Trophoblast cell (in vitro differentiated cells and primary cell): Measurements from ENCODE around the gene PHAF1.
A peak's percentile ranks its signal among the peaks of the same experiment; 100 is the strongest.

Experiments
- DNase-seq, 2 donors: peaks; one replicate each; pipeline ENCODE4 v3.0.0-alpha.2; 2016
- H2AFZ ChIP-seq: 2 replicates; pipeline ENCODE4 v1.6.1; 2013; ENCODE audit warnings: low read length, moderate library complexity, mild to moderate bottlenecking; ENCODE audit not compliant: insufficient read depth, poor library complexity
- H2AK5ac ChIP-seq: 2 replicates; pipeline ENCODE4 v1.6.1; 2013; ENCODE audit warnings: mild to moderate bottlenecking, low read length
- H2BK120ac ChIP-seq: 2 replicates; pipeline ENCODE4 v1.6.1; 2013; ENCODE audit warnings: low read length, mild to moderate bottlenecking, moderate library complexity; ENCODE audit not compliant: insufficient read depth, poor library complexity
- H2BK12ac ChIP-seq: 2 replicates; pipeline ENCODE4 v1.6.1; 2013; ENCODE audit warnings: mild to moderate bottlenecking, low read length, moderate library complexity
- H2BK5ac ChIP-seq: 2 replicates; pipeline ENCODE4 v1.6.1; 2013; ENCODE audit warnings: low read length, low read depth, moderate library complexity, mild to moderate bottlenecking; ENCODE audit not compliant: poor library complexity
- H3K14ac ChIP-seq: 2 replicates; pipeline ENCODE4 v1.6.1; 2013; ENCODE audit warnings: mild to moderate bottlenecking, low read length
- H3K18ac ChIP-seq: 2 replicates; pipeline ENCODE4 v1.6.1; 2013; ENCODE audit warnings: mild to moderate bottlenecking, low read length
- H3K23ac ChIP-seq: 2 replicates; pipeline ENCODE4 v1.6.1; 2013; ENCODE audit warnings: low read length
- H3K27ac ChIP-seq: 2 replicates; pipeline ENCODE4 v1.5.1; 2013; ENCODE audit warnings: low read depth, mild to moderate bottlenecking, inconsistent platforms, low read length, moderate library complexity
- H3K27me3 ChIP-seq: 2 replicates; pipeline ENCODE4 v1.6.1; 2013; ENCODE audit warnings: inconsistent platforms, mild to moderate bottlenecking, low read length, moderate library complexity; ENCODE audit not compliant: insufficient read depth
- H3K36me3 ChIP-seq, 2 experiments: 1 replicate in 1 of 2; 2 replicates in 1 of 2; pipeline ENCODE4 v1.6.1; 2013; ENCODE audit warnings: low read length in 2 of 2, mild to moderate bottlenecking in 2 of 2, moderate library complexity in 1 of 2; ENCODE audit not compliant: insufficient read depth in 2 of 2, control insufficient read depth in 1 of 2
- H3K4ac ChIP-seq: 2 replicates; pipeline ENCODE4 v1.6.1; 2013; ENCODE audit warnings: low read depth, mild to moderate bottlenecking, low read length, moderate library complexity
- H3K4me1 ChIP-seq, 2 experiments: 1 replicate in 1 of 2; 2 replicates in 1 of 2; pipeline ENCODE4 v1.6.1; 2013; ENCODE audit warnings: low read length in 2 of 2, mild to moderate bottlenecking in 2 of 2, moderate library complexity in 1 of 2; ENCODE audit not compliant: insufficient read depth in 2 of 2, control insufficient read depth in 1 of 2
- H3K4me2 ChIP-seq: 2 replicates; pipeline ENCODE4 v1.6.1; 2013; ENCODE audit warnings: inconsistent platforms, mild to moderate bottlenecking, low read length, moderate library complexity
- H3K4me3 ChIP-seq: 2 replicates; pipeline ENCODE4 v1.5.1; 2013; ENCODE audit warnings: mild to moderate bottlenecking, low read depth, low read length, inconsistent platforms
- H3K79me1 ChIP-seq: one replicate; pipeline ENCODE4 v1.6.1; 2013; ENCODE audit warnings: low read length
- H3K79me2 ChIP-seq: 2 replicates; pipeline ENCODE4 v1.6.1; 2013; ENCODE audit warnings: low read length, mild to moderate bottlenecking; ENCODE audit not compliant: control insufficient read depth, insufficient read depth, poor library complexity
- H3K9ac ChIP-seq: 2 replicates; pipeline ENCODE4 v1.6.1; 2013; ENCODE audit warnings: mild to moderate bottlenecking, low read length
- H3K9me3 ChIP-seq: 2 replicates; pipeline ENCODE4 v1.6.1; 2013; ENCODE audit warnings: low read depth, mild to moderate bottlenecking, control low read depth, inconsistent platforms, low read length; ENCODE audit not compliant: insufficient read depth
- H4K12ac ChIP-seq: 2 replicates; pipeline ENCODE4 v1.6.1; 2013; ENCODE audit warnings: low read depth, mild to moderate bottlenecking, low read length, moderate library complexity
- H4K8ac ChIP-seq: 2 replicates; pipeline ENCODE4 v1.6.1; 2013; ENCODE audit warnings: low read depth, mild to moderate bottlenecking, low read length, moderate library complexity
- H4K91ac ChIP-seq: one replicate; pipeline ENCODE4 v1.6.1; 2013; ENCODE audit warnings: low read depth, mild to moderate bottlenecking, low read length, moderate library complexity
- WGBS: extraction: QIAGEN DNeasy Blood & Tissue Kit; methylation state at CpG from one replicate; pipeline ENCODE4 v1.1.7; 2013; ENCODE audit warnings: missing lambda C conversion rate; ENCODE audit not compliant: insufficient read length, insufficient coverage; ENCODE audit errors: extremely low coverage; 5-methylcytosine and 5-hydroxymethylcytosine counted together

The PHAF1 gene

DNA sequence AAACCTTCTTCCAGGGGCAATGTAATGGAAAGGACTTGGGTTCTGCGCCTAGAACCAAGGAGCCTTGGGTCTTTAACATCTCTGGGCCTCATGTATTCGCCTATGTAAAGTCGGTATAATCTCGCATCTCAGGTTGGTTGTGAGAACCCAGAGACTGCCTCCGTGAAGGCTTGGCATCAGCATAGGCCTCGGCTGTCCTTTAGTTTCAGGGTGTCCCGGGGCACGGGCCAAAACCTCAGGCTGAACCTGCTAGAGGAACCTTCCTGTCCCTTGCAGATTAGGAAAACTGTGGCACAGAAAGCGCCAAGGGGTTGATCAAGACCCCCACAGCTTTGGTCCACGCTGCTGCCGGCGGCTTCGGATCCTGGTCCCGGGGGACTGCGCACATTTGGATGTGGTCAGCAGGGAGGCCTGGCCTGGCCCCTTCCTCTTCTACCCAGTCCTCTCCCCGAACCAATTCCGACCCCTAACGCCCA lies 772 bp upstream of the PHAF1 start:
- Histone ChIP-seq H3K9ac (peak overlapping the region; percentile 80), H4K12ac (peak overlapping the region; percentile 89), H4K91ac (peak overlapping the region; percentile 40), H4K8ac (peak overlapping the region; percentile 79), H3K4me3 (peak overlapping the region; percentile 75), H3K4me1 (peaks cover 7 to 16% of the 10 kb centered on the region in 2 experiments), H2BK12ac (no peak overlapping the region), H3K27ac (peak overlapping the region; percentile 63), H3K79me2 (peaks cover 12% of the 10 kb centered on the region), H3K14ac (peak overlapping the region; percentile 81), H3K79me1 (peaks cover 8% of the 10 kb centered on the region), H2AFZ (peak overlapping the region; percentile 54), H2BK120ac (peak overlapping the region; percentile 26), H3K23ac (peak overlapping the region; percentile 17), H3K36me3 (no peaks in the 10 kb centered on the region), H3K27me3 (no peaks in the 10 kb centered on the region), H3K9me3 (no peaks in the 10 kb centered on the region), H3K18ac (peak overlapping the region; percentile 53), H3K4ac (peak overlapping the region; percentile 23), H3K4me2 (peak overlapping the region; percentile 75), H2AK5ac (peak overlapping the region; percentile 18), H2BK5ac (peak overlapping the region; percentile 13)
- no CpG with 5 or more reads among the region's 18 CpGs for WGBS
- DNase-seq: no peak

- no peak overlapping the region for H4K8ac ChIP-seq
- no peak overlapping the region for H3K4ac ChIP-seq
- no CpG with 5 or more reads among the region's 4 CpGs for WGBS
Observed at GRCh38 chr16:67111951-67112444, 2.3 kb downstream of the PHAF1 start.

DNA sequence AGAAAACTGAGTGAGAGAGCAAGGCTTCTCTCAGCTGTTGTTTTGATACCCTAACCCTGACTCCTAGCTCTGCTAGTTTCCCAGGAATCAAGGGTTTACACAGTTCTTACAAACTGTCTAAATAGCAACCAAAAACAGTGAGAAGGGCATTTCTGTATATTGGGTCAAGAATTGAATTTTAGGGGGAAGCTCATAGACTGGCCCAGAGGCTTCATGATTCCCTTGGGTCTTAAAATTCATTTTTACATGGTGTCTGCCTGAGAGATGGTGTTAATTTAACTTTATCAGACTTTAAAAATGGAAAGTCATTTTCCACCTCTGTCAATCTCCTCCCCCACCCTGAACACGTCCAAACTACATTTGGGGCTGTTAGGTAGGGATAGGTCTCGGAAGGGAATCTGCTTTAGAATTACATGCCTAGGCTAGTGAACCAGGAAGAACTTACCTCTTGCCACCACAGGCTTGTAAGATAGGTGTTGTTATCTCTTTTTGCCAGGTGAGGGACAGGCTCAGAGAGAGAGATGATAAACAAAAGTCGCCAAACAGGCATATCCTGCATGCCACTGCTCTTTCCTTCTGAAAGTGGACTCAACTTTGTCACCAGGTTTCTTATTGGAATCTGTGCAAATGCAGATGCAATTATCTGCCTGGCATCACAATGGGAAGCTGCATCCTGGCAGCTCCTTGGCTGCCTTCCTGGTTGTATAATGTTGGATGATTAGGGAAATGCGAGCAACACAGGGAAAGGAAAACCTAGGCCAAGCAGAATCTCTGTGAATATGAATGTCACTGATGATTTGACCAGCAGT lies 3.1 kb downstream of the PHAF1 start:
- peak; percentile 70 to 88 for DNase-seq
- H2AFZ ChIP-seq: no peak overlapping the region
- H3K4ac ChIP-seq: no peak overlapping the region
- no peak overlapping the region for H2BK12ac ChIP-seq
- no peak overlapping the region for H3K4me3 ChIP-seq
- H3K18ac ChIP-seq: no peak overlapping the region
- H3K4me1 ChIP-seq: peaks cover 7 to 18% of the 10 kb centered on the region in 2 experiments
- H4K8ac ChIP-seq: no peak overlapping the region
- H3K36me3 ChIP-seq: no peaks in the 10 kb centered on the region
- H4K91ac ChIP-seq: no peak overlapping the region
- no peak overlapping the region for H3K23ac ChIP-seq
- no peaks in the 10 kb centered on the region for H3K9me3 ChIP-seq
- H3K9ac ChIP-seq: no peak overlapping the region
- no peak overlapping the region for H3K14ac ChIP-seq
- no peak overlapping the region for H2BK5ac ChIP-seq
- no peak overlapping the region for H3K4me2 ChIP-seq
- peaks cover 12% of the 10 kb centered on the region for H3K79me2 ChIP-seq
- H2AK5ac ChIP-seq: no peak overlapping the region
- H3K27me3 ChIP-seq: no peaks in the 10 kb centered on the region
- no CpG with 5 or more reads among the region's 4 CpGs for WGBS
- H2BK120ac ChIP-seq: no peak overlapping the region
- peaks cover 8% of the 10 kb centered on the region for H3K79me1 ChIP-seq
- H3K27ac ChIP-seq: no peak overlapping the region
- H4K12ac ChIP-seq: no peak overlapping the region

More at GRCh38 chr16:67111951-67112444, 2.3 kb downstream of the PHAF1 start:
- no peak overlapping the region for H2AFZ ChIP-seq
- no peak overlapping the region for H2AK5ac ChIP-seq
- H3K36me3 ChIP-seq: no peaks in the 10 kb centered on the region
- H3K9ac ChIP-seq: no peak overlapping the region
- no peak overlapping the region for H3K23ac ChIP-seq
- no peak overlapping the region for H3K27ac ChIP-seq
- H3K79me1 ChIP-seq: peaks cover 8% of the 10 kb centered on the region
- peaks cover 7 to 18% of the 10 kb centered on the region in 2 experiments for H3K4me1 ChIP-seq
- no peak overlapping the region for H3K14ac ChIP-seq
- H3K4me3 ChIP-seq: no peak overlapping the region
- DNase-seq: no peak
- H3K4me2 ChIP-seq: no peak overlapping the region
- H3K18ac ChIP-seq: no peak overlapping the region
- H2BK120ac ChIP-seq: no peak overlapping the region
- no peaks in the 10 kb centered on the region for H3K9me3 ChIP-seq
- no peak overlapping the region for H4K91ac ChIP-seq
- H2BK5ac ChIP-seq: no peak overlapping the region
- no peak overlapping the region for H2BK12ac ChIP-seq
- H3K27me3 ChIP-seq: no peaks in the 10 kb centered on the region
- no peak overlapping the region for H4K12ac ChIP-seq
- H3K79me2 ChIP-seq: peaks cover 12% of the 10 kb centered on the region

- no peak overlapping the region for H2AK5ac ChIP-seq
- 100% methylated on average over 2 of the region's 2 CpGs for WGBS
- peaks cover 0 to 10% of the 10 kb centered on the region in 2 experiments for H3K4me1 ChIP-seq
- no peak overlapping the region for H3K14ac ChIP-seq
- no peak overlapping the region for H4K8ac ChIP-seq
- H3K9ac ChIP-seq: no peak overlapping the region
- no peak for DNase-seq
- H2AFZ ChIP-seq: no peak overlapping the region
- no peak overlapping the region for H3K18ac ChIP-seq
- H3K4ac ChIP-seq: no peak overlapping the region
- H3K27me3 ChIP-seq: no peaks in the 10 kb centered on the region
- H2BK5ac ChIP-seq: no peak overlapping the region
- H3K79me1 ChIP-seq: peaks cover 2% of the 10 kb centered on the region
- no peak overlapping the region for H4K12ac ChIP-seq
- no peak overlapping the region for H3K4me3 ChIP-seq
- no peak overlapping the region for H3K27ac ChIP-seq
- no peak overlapping the region for H3K4me2 ChIP-seq
- no peak overlapping the region for H2BK120ac ChIP-seq
- no peak overlapping the region for H2BK12ac ChIP-seq
- H4K91ac ChIP-seq: no peak overlapping the region
- H3K23ac ChIP-seq: no peak overlapping the region
- peaks cover 7% of the 10 kb centered on the region for H3K79me2 ChIP-seq
- H3K9me3 ChIP-seq: no peaks in the 10 kb centered on the region
- H3K36me3 ChIP-seq: no peaks in the 10 kb centered on the region
Observed at GRCh38 chr16:67114793-67115192, 5.1 kb downstream of the PHAF1 start.
